Measurements from ENCODE around the gene SBF2.
"Not testable (repeated sequence)": the region's sequence is repeated elsewhere in the genome, so short reads cannot be mapped to it uniquely, and the experiment has no call there.

SBF2 gene

GRCh38 chr11:9752091-9752490, 541.9 kb downstream of the SBF2 start:
- Histone ChIP-seq H3K36me3 (ENCODE audit: insufficient read depth, low read length) (peaks cover 32% of the 10 kb centered on the region), H3K4me3 (ENCODE audit: low read length) (no peak overlapping the region), H3K4me2 (ENCODE audit: low read length) (no peak overlapping the region), H3K9me3 (replicated peaks; ENCODE audit: low read length) (no peaks in the 10 kb centered on the region), H3K27me3 (ENCODE audit: control insufficient read depth, insufficient read depth, low read length) (no peaks in the 10 kb centered on the region), H3K9ac (ENCODE audit: low read depth, low read length) (no peak overlapping the region), H3K4me1 (ENCODE audit: control insufficient read depth, insufficient read depth, low read length) (peaks cover 45% of the 10 kb centered on the region)

DNA sequence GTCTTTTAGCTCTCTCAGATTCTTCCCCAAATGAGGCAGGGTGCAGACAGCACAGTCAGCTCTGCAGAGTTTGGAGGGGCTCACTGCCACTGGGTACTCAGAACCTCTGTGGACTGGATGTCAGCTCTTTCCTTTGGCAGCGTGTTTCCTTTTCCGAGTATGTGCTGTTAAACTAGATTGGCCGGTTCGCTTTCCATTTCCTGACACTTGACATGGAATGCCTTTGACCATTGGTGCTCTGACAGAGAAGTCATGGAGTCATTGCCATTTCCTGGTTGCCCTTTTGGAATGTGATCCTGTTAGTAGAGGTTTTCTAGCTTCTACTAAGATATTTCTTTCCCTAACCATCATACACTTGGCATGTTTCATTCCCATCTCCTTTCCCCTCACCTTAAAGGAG, 543.5 kb downstream of the SBF2 start:
- Histone ChIP-seq H3K27me3 (ENCODE audit: control insufficient read depth, insufficient read depth, low read length) (no peaks in the 10 kb centered on the region), H3K4me1 (ENCODE audit: control insufficient read depth, insufficient read depth, low read length) (peaks cover 38% of the 10 kb centered on the region), H3K9ac (ENCODE audit: low read depth, low read length) (no peak overlapping the region), H3K36me3 (ENCODE audit: insufficient read depth, low read length) (peaks cover 35% of the 10 kb centered on the region), H3K4me3 (ENCODE audit: low read length) (no peak overlapping the region), H3K9me3 (replicated peaks; ENCODE audit: low read length) (no peaks in the 10 kb centered on the region), H3K4me2 (ENCODE audit: low read length) (no peak overlapping the region)

GRCh38 chr11:9748361-9748970, 545.6 kb downstream of the SBF2 start:
- Histone ChIP-seq H3K4me3 (ENCODE audit: low read length) (no peak overlapping the region), H3K9me3 (replicated peaks; ENCODE audit: low read length) (no peaks in the 10 kb centered on the region), H3K9ac (ENCODE audit: low read depth, low read length) (no peak overlapping the region), H3K36me3 (ENCODE audit: insufficient read depth, low read length) (peaks cover 40% of the 10 kb centered on the region), H3K4me2 (ENCODE audit: low read length) (no peak overlapping the region), H3K4me1 (ENCODE audit: control insufficient read depth, insufficient read depth, low read length) (peaks cover 21% of the 10 kb centered on the region), H3K27me3 (ENCODE audit: control insufficient read depth, insufficient read depth, low read length) (no peaks in the 10 kb centered on the region)

- Histone ChIP-seq H3K9me3 (replicated peaks; ENCODE audit: low read length) (no peaks in the 10 kb centered on the region), H3K9ac (ENCODE audit: low read depth, low read length) (no peak overlapping the region), H3K4me1 (ENCODE audit: control insufficient read depth, insufficient read depth, low read length) (peaks cover 15% of the 10 kb centered on the region), H3K36me3 (ENCODE audit: insufficient read depth, low read length) (peaks cover 40% of the 10 kb centered on the region), H3K4me3 (ENCODE audit: low read length) (no peak overlapping the region), H3K4me2 (ENCODE audit: low read length) (no peak overlapping the region), H3K27me3 (ENCODE audit: control insufficient read depth, insufficient read depth, low read length) (no peaks in the 10 kb centered on the region)
Measured at GRCh38 chr11:9747828-9748227, 546.2 kb downstream of the SBF2 start.

DNA sequence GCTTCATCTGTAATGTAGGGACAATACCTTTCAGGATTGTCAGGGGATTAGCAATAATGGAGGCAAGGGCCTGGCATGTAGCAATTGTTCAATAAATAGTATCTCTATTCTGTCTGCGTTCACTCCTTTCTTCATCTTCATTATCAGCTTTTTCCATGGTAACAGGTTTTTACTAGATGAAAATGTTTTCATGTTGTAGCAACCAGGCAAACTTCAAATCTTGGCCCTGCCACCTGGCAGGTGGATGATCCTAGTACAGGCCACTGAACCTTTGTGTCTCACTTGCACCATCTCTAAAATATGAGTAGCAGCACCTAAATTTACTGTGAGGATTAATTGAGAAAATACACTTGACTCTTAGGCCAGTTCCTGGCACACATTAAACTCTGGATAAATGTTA, 546.8 kb downstream of the SBF2 start:
- H3K4me1 ChIP-seq (ENCODE audit: control insufficient read depth, insufficient read depth, low read length) = peaks cover 9% of the 10 kb centered on the region
- H3K4me3 ChIP-seq (ENCODE audit: low read length) = no peak overlapping the region
- H3K9ac ChIP-seq (ENCODE audit: low read depth, low read length) = no peak overlapping the region
- no peak overlapping the region for H3K4me2 ChIP-seq (ENCODE audit: low read length)
- H3K27me3 ChIP-seq (ENCODE audit: control insufficient read depth, insufficient read depth, low read length) = no peaks in the 10 kb centered on the region
- peaks cover 43% of the 10 kb centered on the region for H3K36me3 ChIP-seq (ENCODE audit: insufficient read depth, low read length)
- H3K9me3 ChIP-seq (replicated peaks; ENCODE audit: low read length) = no peaks in the 10 kb centered on the region

DNA sequence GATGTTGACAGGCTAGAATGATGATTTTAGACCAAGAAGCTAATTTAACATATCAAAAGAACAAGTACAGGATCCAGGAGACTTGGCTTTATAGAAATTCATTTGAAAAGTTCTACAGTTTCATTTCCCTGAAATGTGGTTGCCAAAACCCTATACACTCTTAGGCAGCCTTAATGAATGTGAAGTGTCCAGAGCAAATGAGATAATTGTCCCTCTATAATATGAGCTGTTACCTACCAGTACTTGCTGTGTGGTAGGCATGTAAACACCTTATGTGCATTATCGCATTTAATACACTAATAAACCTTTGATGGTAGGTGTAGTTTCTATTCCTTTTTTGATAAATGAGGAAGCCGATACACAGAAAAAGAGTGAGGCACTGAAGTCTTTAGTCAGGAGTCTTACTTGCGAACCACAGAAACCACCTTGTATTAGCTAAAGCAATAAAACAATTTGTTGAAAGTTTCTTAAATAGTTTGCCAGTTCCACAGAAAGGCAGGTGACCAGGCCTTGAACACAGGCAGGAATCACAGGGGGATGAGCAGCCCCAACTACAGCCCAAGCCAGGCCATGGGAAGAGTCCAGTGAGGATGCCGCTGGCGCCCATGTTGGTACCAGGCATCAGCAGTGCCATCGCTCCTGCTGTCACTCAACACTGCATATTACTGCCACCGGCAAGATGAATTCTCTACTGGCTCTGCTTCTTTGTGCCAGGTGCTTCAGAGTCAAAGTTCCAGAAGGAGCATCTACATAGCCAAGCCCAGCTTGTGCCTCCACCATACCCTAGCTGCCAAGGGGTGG, 548.4 kb downstream of the SBF2 start:
- Histone ChIP-seq H3K9me3 (replicated peaks; ENCODE audit: low read length) (no peaks in the 10 kb centered on the region), H3K9ac (ENCODE audit: low read depth, low read length) (no peak overlapping the region), H3K4me2 (ENCODE audit: low read length) (no peak overlapping the region), H3K4me1 (ENCODE audit: control insufficient read depth, insufficient read depth, low read length) (peaks cover 4% of the 10 kb centered on the region), H3K36me3 (ENCODE audit: insufficient read depth, low read length) (peaks cover 46% of the 10 kb centered on the region), H3K4me3 (ENCODE audit: low read length) (no peak overlapping the region), H3K27me3 (ENCODE audit: control insufficient read depth, insufficient read depth, low read length) (no peaks in the 10 kb centered on the region)

- not testable (repeated sequence) for H3K9ac ChIP-seq (ENCODE audit: low read depth, low read length); H3K27me3 ChIP-seq (ENCODE audit: control insufficient read depth, insufficient read depth, low read length); H3K9me3 ChIP-seq (replicated peaks; ENCODE audit: low read length); H3K4me2 ChIP-seq (ENCODE audit: low read length); H3K4me3 ChIP-seq (ENCODE audit: low read length); H3K4me1 ChIP-seq (ENCODE audit: control insufficient read depth, insufficient read depth, low read length)
- H3K36me3 ChIP-seq (ENCODE audit: insufficient read depth, low read length) = peaks cover 58% of the 10 kb centered on the region
Measured at GRCh38 chr11:9743512-9743911, 550.5 kb downstream of the SBF2 start.

DNA sequence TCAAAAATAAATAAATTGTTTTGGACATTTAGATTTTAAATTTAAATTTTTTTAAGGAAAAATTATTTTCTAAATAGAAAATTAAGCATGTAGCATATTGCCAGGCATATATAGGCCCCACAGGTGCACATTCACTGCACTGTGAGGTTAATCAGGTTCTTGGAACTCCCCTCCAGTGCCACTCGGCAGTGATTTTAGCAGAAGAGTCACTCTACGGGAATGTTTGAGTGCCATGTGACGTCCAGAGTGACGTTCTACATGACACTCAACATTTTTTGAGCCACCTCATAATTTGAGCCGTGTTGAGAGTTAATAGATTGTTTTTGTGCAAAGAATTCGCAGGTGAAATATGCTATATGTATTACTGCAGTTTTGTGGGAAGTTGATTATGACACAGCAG, 552.8 kb downstream of the SBF2 start:
- Histone ChIP-seq H3K4me1 (ENCODE audit: control insufficient read depth, insufficient read depth, low read length) (no peaks in the 10 kb centered on the region), H3K4me2 (ENCODE audit: low read length) (no peak overlapping the region), H3K36me3 (ENCODE audit: insufficient read depth, low read length) (peaks cover 65% of the 10 kb centered on the region), H3K4me3 (ENCODE audit: low read length) (no peak overlapping the region), H3K9ac (ENCODE audit: low read depth, low read length) (no peak overlapping the region), H3K9me3 (replicated peaks; ENCODE audit: low read length) (no peaks in the 10 kb centered on the region), H3K27me3 (ENCODE audit: control insufficient read depth, insufficient read depth, low read length) (no peaks in the 10 kb centered on the region)

DNA sequence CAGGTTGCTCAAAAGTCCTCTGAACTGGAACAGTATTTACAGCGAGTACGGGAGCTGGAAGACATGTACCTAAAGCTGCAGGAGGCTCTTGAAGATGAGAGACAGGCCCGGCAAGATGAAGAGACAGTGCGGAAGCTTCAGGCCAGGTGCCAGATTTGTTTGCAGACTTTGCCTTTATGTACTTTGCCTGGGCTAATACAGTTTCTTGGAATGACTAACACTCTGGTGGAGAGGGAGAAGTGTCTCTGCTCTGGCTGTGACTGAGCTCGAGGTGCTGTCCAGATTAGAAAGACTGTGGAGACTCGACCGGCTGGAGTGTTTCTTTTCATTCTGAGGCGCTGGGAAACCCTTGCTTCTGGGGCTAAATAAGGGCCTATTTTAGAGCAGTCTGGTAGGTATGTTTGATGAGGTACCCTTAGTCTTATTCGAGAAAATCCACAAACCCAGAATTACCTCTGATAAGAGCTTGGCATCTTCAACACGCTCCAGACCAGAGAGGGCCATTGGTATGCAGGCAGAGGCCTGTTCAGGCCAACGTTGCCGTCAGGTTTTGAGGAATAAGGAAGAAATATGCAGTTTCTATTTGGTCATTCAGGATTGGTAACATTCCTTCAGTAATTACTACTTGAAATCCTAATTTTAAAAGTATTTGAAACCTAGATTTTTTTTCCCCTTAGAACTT, 553.7 kb downstream of the SBF2 start:
- no peak overlapping the region for H3K4me2 ChIP-seq (ENCODE audit: low read length)
- H3K4me1 ChIP-seq (ENCODE audit: control insufficient read depth, insufficient read depth, low read length) = no peaks in the 10 kb centered on the region
- H3K9me3 ChIP-seq (replicated peaks; ENCODE audit: low read length) = no peaks in the 10 kb centered on the region
- peaks cover 70% of the 10 kb centered on the region for H3K36me3 ChIP-seq (ENCODE audit: insufficient read depth, low read length)
- no peaks in the 10 kb centered on the region for H3K27me3 ChIP-seq (ENCODE audit: control insufficient read depth, insufficient read depth, low read length)
- no peak overlapping the region for H3K9ac ChIP-seq (ENCODE audit: low read depth, low read length)
- H3K4me3 ChIP-seq (ENCODE audit: low read length) = no peak overlapping the region

DNA sequence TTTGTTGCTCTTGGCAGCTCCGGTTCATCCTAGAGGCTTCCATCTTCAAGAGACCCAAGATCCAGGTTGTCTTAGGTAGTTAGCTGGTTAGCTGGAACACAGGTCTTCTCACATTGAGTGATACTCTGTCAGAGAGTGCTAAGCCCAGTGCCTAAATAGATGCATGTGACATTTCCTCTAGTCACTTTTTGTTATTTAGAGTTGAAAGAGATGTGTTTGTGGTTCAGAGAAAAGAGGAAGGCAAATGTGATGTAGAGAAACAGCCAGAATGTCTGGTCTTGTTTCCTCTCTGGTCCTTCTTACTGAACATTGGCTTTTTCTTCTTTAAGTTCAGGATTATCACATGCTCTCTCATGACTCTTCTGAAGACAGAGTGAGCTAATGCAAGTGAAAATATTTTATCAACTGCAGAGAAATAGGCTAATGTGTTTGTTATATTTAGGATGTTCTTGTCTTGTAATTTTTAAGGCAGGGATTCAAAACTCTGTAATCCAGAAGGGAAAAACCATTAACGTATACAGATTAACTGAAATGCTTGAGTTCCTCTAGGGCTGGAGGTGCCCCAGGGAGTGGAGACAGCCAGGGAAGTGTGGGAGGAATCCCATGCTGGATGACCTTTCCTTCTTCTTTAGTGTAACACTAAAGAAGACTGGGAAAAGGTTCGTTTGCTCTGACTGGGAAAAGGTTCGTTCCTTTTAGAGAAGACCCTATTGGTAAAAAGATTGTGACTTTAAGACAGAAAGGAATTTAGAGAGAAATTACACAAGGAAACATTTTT, 554.7 kb downstream of the SBF2 start:
- Histone ChIP-seq H3K9me3 (replicated peaks; ENCODE audit: low read length) (no peaks in the 10 kb centered on the region), H3K4me2 (ENCODE audit: low read length) (no peak overlapping the region), H3K4me3 (ENCODE audit: low read length) (no peak overlapping the region), H3K9ac (ENCODE audit: low read depth, low read length) (no peak overlapping the region), H3K27me3 (ENCODE audit: control insufficient read depth, insufficient read depth, low read length) (no peaks in the 10 kb centered on the region), H3K36me3 (ENCODE audit: insufficient read depth, low read length) (peaks cover 71% of the 10 kb centered on the region), H3K4me1 (ENCODE audit: control insufficient read depth, insufficient read depth, low read length) (no peaks in the 10 kb centered on the region)

DNA sequence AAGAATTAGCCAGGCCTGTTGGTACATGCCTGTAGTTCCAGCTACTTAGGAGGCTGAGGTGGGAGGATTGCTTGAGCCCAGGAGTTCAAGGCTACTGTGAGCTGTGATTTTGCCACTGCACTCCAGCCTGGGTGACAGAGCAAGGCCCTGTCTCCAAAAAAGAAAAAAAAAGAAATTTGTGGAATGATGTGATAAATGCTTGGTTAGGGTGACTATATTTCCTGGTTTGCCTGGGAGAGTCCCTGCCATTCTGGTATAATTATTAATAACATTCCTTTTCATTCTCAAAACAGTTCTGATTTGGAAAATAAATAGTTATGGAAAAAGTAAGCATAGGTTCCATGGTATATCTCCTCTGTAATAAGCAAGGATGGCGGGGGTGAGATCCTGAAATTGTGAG, 555.3 kb downstream of the SBF2 start:
- no peak overlapping the region for H3K4me2 ChIP-seq (ENCODE audit: low read length)
- H3K27me3 ChIP-seq (ENCODE audit: control insufficient read depth, insufficient read depth, low read length) = no peaks in the 10 kb centered on the region
- H3K9ac ChIP-seq (ENCODE audit: low read depth, low read length) = no peak overlapping the region
- no peaks in the 10 kb centered on the region for H3K9me3 ChIP-seq (replicated peaks; ENCODE audit: low read length)
- no peak overlapping the region for H3K4me3 ChIP-seq (ENCODE audit: low read length)
- peaks cover 75% of the 10 kb centered on the region for H3K36me3 ChIP-seq (ENCODE audit: insufficient read depth, low read length)
- no peaks in the 10 kb centered on the region for H3K4me1 ChIP-seq (ENCODE audit: control insufficient read depth, insufficient read depth, low read length)
